ENCODE results near the gene COL1A2. TPM values are rescaled to one million over a fixed set of nuclear protein-coding genes. Genes with fewer than 3 reads are reported as not detected.

Gene COL1A2
- total RNA-seq, 2 experiments from 2014 or later = 0.28 to 0.33 TPM

GRCh38 chr7:94401428-94401814, 6.7 kb downstream of the COL1A2 start:
- ChIA-PET POLR2A (no interaction called here), CTCF (no interaction called here)
- no peaks in the 10 kb centered on the region for H3K4me1 Mint-ChIP-seq (ENCODE audit: low read depth)
- no peak overlapping the region for H3K4me3 ChIP-seq (ENCODE audit: low read length)
- no peak overlapping the region for H3K27ac Mint-ChIP-seq
- H3K27me3 Mint-ChIP-seq = peaks cover 47% of the 10 kb centered on the region
- no peak for TF ChIP-seq CTCF (IDR thresholded peaks at IDR 0.05)
- peaks cover 0 to 9% of the 10 kb centered on the region in 2 experiments for H3K27me3 ChIP-seq (ENCODE audit: control insufficient read depth in 1 of 2, insufficient read depth in 2 of 2, low read length in 2 of 2)
- no peaks in the 10 kb centered on the region for H3K4me1 ChIP-seq (ENCODE audit: insufficient read depth, low read length)
- no peak overlapping the region for H3K27ac ChIP-seq (ENCODE audit: low read depth in 1 of 2, low read length in 2 of 2)
- no peaks in the 10 kb centered on the region for H3K9me3 Mint-ChIP-seq
- H3K4me3 Mint-ChIP-seq = no peak overlapping the region
- no peaks in the 10 kb centered on the region for H3K9me3 ChIP-seq (ENCODE audit: control insufficient read depth in 1 of 2, insufficient read depth in 1 of 2, low read length in 2 of 2)
- no peak for DNase-seq
- H3K36me3 Mint-ChIP-seq (ENCODE audit: low read depth) = no peaks in the 10 kb centered on the region
- H3K36me3 ChIP-seq (ENCODE audit: insufficient read depth, low read length) = no peaks in the 10 kb centered on the region
- intact Hi-C loops (cut with DNase I, micrococcal nuclease) = no loop called here
- no peak for ATAC-seq (ENCODE audit: poor library complexity)

- Mint-ChIP-seq H3K4me1 (ENCODE audit: low read depth) (no peaks in the 10 kb centered on the region), H3K27ac (no peak overlapping the region), H3K36me3 (ENCODE audit: low read depth) (no peaks in the 10 kb centered on the region), H3K9me3 (no peaks in the 10 kb centered on the region), H3K27me3 (peaks cover 48% of the 10 kb centered on the region), H3K4me3 (no peak overlapping the region)
- ATAC-seq (ENCODE audit: poor library complexity) (no peak), DNase-seq (no peak)
- intact Hi-C loops (cut with DNase I, micrococcal nuclease) = no loop called here
- Histone ChIP-seq H3K27me3 (ENCODE audit: control insufficient read depth in 1 of 2, insufficient read depth in 2 of 2, low read length in 2 of 2) (peaks cover 0 to 10% of the 10 kb centered on the region in 2 experiments), H3K9me3 (ENCODE audit: control insufficient read depth in 1 of 2, insufficient read depth in 1 of 2, low read length in 2 of 2) (no peaks in the 10 kb centered on the region), H3K36me3 (ENCODE audit: insufficient read depth, low read length) (no peaks in the 10 kb centered on the region), H3K4me3 (ENCODE audit: low read length) (no peak overlapping the region), H3K4me1 (ENCODE audit: insufficient read depth, low read length) (no peaks in the 10 kb centered on the region), H3K27ac (ENCODE audit: low read depth in 1 of 2, low read length in 2 of 2) (no peak overlapping the region)
- CTCF ChIA-PET = no interaction called here
- POLR2A ChIA-PET = no interaction called here
- TF ChIP-seq CTCF (IDR thresholded peaks at IDR 0.05) = no peak
These were observed 8.9 kb downstream of the COL1A2 start for GRCh38 chr7:94403546-94403945.

DNA sequence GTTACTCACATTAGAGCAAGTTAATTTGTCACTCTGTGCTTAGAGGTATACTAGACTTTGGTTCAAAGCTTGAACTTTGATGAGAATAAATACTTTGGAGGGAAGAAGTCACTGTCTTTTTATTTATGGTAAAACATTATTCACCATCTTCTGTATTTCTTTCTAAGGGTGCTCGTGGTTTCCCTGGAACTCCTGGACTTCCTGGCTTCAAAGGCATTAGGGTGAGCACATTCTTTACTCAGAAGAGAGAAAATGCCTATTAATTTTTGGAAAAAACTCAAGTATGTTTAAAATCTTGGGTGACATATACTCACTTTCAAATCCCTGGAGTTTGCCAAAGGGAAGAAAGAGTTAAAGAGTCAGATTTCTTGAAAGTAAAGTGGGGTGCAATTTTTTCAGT, 10.8 kb downstream of the COL1A2 start:
- H3K27ac ChIP-seq (ENCODE audit: low read depth in 1 of 2, low read length in 2 of 2) = no peak overlapping the region
- Mint-ChIP-seq H3K36me3 (ENCODE audit: low read depth) (no peaks in the 10 kb centered on the region), H3K4me3 (no peak overlapping the region), H3K9me3 (no peaks in the 10 kb centered on the region), H3K27ac (no peak overlapping the region), H3K4me1 (ENCODE audit: low read depth) (no peaks in the 10 kb centered on the region), H3K27me3 (peaks cover 49% of the 10 kb centered on the region)
- no peak for ATAC-seq (ENCODE audit: poor library complexity)
- H3K4me3 ChIP-seq (ENCODE audit: low read length) = no peak overlapping the region
- CTCF ChIA-PET = no interaction called here
- peaks cover 0 to 6% of the 10 kb centered on the region in 2 experiments for H3K27me3 ChIP-seq (ENCODE audit: control insufficient read depth in 1 of 2, insufficient read depth in 2 of 2, low read length in 2 of 2)
- H3K36me3 ChIP-seq (ENCODE audit: insufficient read depth, low read length) = no peaks in the 10 kb centered on the region
- H3K4me1 ChIP-seq (ENCODE audit: insufficient read depth, low read length) = no peaks in the 10 kb centered on the region
- intact Hi-C loops (cut with DNase I, micrococcal nuclease) = no loop called here
- H3K9me3 ChIP-seq (ENCODE audit: control insufficient read depth in 1 of 2, insufficient read depth in 1 of 2, low read length in 2 of 2) = no peaks in the 10 kb centered on the region
- POLR2A ChIA-PET = no interaction called here
- DNase-seq = no peak
- no peak for TF ChIP-seq CTCF (IDR thresholded peaks at IDR 0.05)

Data from CD4-positive, alpha-beta T cell (primary cell).